CD4-positive, alpha-beta T cell treated with Interleukin-2 at 100 ng/mL for 4 hours (primary cell): ENCODE measurements around the gene PARP14.
"Not testable (repeated sequence)": the region's sequence is repeated elsewhere in the genome, so short reads cannot be mapped to it uniquely, and the experiment has no call there.

Experiments used
- DNase-seq: peaks from one replicate; pipeline ENCODE4 v3.0.0-alpha.2; 2020; ENCODE audit warnings: low spot score

PARP14 gene

GRCh38 chr3:122719273-122719921 is 38.8 kb downstream of the PARP14 start:
- DNase-seq, result no peak

GRCh38 chr3:122725106-122725505 is 44.5 kb downstream of the PARP14 start:
- no peak for DNase-seq

GRCh38 chr3:122727294-122727693 is 46.7 kb downstream of the PARP14 start:
- DNase-seq, result no peak

- no peak for DNase-seq
Measured at GRCh38 chr3:122727766-122728165, 47.1 kb downstream of the PARP14 start.

- no peak for DNase-seq
Measured at GRCh38 chr3:122728186-122728585, 47.5 kb downstream of the PARP14 start.

- no peak for DNase-seq
Measured at GRCh38 chr3:122728756-122729514, 48.3 kb downstream of the PARP14 start.

GRCh38 chr3:122730240-122730639 is 49.6 kb downstream of the PARP14 start:
- no peak for DNase-seq

- DNase-seq, result not testable (repeated sequence)
Measured at GRCh38 chr3:122732682-122733525, 52.3 kb downstream of the PARP14 start.

GRCh38 chr3:122739172-122739571 is 58.5 kb downstream of the PARP14 start:
- DNase-seq, result no peak

GRCh38 chr3:122742234-122742633 is 61.6 kb downstream of the PARP14 start:
- DNase-seq, result no peak

- no peak for DNase-seq
Measured at GRCh38 chr3:122743581-122744120, 63.0 kb downstream of the PARP14 start.

- no peak for DNase-seq
Measured at GRCh38 chr3:122745369-122746021, 64.9 kb downstream of the PARP14 start.

GRCh38 chr3:122747295-122747694 is 66.7 kb downstream of the PARP14 start:
- not testable (repeated sequence) for DNase-seq

- DNase-seq, result no peak
Measured at GRCh38 chr3:122748347-122748746, 67.7 kb downstream of the PARP14 start.

GRCh38 chr3:122754929-122755328 is 74.3 kb downstream of the PARP14 start:
- DNase-seq, result peak; percentile 58

GRCh38 chr3:122755491-122755890 is 74.9 kb downstream of the PARP14 start:
- no peak for DNase-seq

- no peak for DNase-seq
Measured at GRCh38 chr3:122758877-122759560, 78.4 kb downstream of the PARP14 start.

- no peak for DNase-seq
Measured at GRCh38 chr3:122760453-122761271, 80.0 kb downstream of the PARP14 start.

- DNase-seq, result no peak
Measured at GRCh38 chr3:122766430-122766829, 85.8 kb downstream of the PARP14 start.
